ENCODE measurements around the gene TMCO1. TPM values are rescaled to one million over a fixed set of nuclear protein-coding genes. Genes with fewer than 3 reads are reported as not detected.
"Not testable (repeated sequence)": the region's sequence is repeated elsewhere in the genome, so short reads cannot be mapped to it uniquely, and the experiment has no call there.

The TMCO1 gene
- total RNA-seq, 1 donor from 2014 or later = 116 TPM

DNA sequence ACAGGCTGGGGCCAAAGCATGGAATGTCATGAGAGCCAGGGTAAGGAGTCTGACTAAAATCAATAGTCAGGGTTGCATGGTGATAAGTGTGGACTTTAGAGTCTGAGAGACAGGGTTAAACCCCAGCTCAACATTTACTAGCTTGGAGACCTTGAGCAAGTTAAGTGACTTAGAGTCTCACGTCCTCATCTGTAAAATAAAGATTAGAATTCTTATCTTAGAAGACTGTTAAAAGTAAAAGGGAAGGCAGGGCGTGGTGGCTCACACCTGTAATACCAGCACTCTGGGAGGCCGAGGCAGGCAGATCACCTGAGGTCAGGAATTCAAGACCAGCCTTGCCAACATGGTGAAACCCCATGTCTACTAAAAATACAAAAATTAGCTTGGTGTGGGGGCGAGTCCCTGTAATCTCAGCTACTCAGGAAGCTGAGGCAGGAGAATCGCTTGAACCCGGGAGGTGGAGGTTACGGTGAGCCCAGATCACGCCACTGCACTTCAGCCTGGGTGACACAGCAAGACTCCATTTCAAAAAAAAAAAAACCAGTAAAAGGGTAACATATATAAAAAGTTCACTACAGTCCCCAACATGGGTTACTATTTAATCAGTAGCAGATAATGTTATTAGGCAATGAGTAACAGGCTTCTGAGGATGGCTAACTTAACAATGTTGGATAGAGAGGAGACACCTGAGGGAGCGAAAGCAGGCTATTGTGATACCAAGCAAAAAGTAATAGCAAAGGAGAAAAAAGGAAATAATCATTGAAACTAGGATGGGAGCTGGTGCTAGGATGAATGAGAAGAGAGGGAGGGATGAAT lies 20.8 kb downstream of the TMCO1 start:
- intact Hi-C loops (cut with micrococcal nuclease) = no loop called here

DNA sequence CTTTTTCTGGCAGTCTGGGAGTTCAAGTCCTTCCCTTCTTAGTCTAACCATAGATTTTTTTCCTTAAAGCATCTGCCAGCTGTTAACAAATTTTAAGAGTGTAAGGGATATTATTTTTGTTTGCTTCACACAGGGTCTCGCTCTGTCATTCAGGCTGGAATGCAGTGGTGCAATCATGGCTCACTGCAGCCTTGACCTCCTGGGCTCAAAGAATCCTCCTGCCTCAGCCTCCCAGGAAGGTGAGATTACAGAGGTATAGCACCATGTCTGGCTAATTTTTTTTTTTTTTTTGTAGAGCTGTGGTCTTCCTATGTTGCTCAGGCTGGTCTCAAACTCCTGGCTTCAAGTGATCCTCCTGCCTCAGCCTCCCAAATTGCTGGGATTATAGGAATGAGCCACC lies 23.8 kb downstream of the TMCO1 start:
- intact Hi-C loops (cut with micrococcal nuclease) = not testable (repeated sequence)

DNA sequence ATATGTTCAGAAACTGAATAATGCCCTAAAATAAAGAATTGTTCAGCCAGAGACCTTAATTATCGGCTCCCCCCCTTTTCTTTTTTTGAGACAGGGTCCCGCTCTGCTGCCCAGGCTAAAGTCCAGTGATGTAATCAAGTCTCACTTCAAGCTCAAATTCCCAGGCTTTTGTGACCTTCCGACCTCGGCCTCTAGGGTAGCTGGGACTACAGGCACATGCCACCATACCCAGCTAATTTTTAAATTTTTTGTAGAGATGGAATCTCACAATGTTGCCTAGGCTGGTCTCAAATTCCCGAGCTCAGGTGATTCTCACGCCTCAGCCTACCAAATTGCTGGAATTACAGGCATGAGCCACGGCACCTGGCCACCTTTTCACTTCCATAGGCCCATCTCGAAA lies 26.5 kb downstream of the TMCO1 start:
- intact Hi-C loops (cut with micrococcal nuclease) = no loop called here

DNA sequence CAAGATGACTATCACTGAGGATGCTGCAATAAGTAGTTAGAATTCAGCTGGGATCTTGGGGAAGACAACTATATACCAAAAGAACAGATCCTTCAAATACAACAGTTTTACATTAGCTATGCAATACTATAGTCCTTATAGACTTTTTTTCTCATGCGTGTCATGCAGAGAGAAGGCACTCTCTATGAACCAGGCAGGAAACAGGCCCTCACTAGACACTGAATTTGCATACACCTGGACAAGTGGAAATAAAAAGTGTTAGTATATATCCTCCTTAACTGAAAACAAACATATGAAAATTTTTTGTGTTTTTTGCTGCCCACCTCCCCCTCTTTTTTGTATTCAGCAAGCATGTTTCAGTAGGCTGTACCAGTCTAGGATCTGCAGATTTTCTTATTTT lies 29.9 kb downstream of the TMCO1 start:
- intact Hi-C loops (cut with micrococcal nuclease) = no loop called here

DNA sequence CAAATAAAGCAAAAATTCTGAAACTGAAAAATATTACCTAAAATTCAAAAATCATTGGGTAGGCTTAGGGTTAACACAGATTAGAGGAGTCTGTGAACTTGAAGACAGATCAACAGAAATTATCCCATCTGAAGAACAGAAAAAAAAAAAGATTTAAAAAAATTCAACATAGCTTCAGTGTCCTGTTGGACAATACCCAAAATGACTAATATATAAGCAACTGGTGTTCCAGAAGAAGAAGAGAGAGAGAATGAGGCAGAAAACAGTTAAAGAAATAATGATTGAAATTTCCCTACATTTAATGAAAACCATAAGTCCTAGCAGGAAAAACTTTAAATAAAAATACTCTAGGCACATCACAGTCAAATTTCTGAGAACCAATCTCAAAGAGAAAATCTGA lies 31.5 kb downstream of the TMCO1 start:
- intact Hi-C loops (cut with micrococcal nuclease) = no loop called here

DNA sequence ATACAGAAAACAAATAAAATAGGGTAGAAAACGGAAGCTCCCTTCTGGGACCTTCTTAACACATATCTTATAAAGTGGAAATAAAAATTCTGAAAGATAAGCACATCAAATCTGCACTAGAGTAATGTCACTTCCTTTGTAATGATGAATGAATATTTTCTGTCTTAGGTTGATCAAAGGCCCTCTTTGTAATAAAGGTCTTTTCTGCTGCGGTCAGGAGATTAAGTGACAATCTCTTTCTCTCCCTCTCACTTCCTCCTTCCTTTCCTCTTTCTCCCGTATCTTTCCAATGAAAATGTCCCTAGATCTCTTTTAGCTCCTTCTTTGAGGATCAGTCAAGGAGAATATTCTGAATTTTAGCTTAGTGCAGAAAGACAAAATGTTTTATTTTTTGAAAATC lies 33.8 kb downstream of the TMCO1 start:
- intact Hi-C loops (cut with micrococcal nuclease) = no loop called here

DNA sequence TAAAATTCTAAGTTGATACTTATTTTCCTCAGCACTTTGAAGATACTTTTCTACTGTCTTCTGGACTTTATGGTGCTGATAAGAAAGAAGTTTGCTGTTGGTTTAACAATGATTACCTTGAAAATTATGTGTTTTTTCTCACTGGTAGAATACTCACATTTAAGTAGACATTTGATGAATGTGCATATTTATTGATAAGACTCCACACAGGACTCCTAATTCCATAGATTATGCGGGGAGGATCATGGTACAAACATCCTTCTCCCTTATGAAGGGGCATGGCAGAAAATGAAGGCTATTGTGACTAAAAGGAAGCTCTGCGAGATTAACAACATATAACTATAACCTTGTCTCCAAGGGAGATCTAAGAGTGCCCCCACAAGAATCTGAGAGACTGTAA lies 41.8 kb downstream of the TMCO1 start:
- intact Hi-C loops (cut with micrococcal nuclease) = no loop called here

DNA sequence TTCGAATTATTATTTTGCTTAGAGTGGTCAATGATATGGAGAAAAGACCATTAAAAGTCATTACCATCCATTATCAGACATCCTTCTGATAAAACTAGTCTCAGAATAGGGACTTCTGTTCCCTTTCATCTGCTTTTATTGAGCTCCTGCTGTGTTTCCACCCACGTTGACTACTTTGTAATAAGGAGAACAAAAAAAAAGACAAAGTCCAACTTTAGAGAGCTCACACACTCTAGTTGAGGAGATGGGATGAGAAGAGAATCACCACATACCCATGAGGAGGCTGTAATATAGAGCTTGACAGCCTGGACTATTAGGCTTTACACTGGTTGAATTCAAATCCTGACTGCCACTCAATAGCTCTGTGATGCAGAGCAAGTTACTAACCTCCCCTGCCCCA lies 42.5 kb downstream of the TMCO1 start:
- intact Hi-C loops (cut with micrococcal nuclease) = no loop called here

DNA sequence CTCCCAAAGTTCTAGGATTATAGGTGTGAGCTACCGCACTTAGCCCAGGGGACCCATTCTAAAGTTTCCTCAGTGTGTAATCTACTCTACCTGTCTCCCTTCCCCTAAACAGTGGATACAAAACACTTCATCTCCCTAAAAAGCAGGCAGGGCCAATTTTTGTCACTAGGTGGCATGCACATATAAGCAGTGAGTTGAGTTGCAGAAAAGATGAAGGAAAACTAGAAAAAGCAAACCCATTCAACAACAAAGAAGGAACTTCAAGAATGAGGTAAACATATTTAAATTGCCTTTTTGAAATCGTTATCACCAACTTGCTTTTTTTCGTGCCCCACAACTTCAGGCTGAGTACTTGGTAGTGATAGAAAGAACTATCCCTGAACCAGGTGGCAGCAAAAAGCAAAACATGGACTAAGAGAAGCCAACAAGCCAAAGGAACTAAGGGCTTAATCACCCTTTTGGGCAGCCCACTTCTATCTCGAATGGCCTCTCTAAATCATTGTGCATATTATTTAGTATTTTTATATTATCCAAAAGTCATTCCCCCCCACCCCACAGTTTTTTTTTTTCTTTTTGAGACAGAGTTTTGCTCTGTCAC lies 50.7 kb downstream of the TMCO1 start:
- intact Hi-C loops (cut with micrococcal nuclease) = loop anchor here (1.0 to 2.0 kb wide), 3 partner anchors 51 to 196 kb away; partner anchors contain the start of gene TMCO1

DNA sequence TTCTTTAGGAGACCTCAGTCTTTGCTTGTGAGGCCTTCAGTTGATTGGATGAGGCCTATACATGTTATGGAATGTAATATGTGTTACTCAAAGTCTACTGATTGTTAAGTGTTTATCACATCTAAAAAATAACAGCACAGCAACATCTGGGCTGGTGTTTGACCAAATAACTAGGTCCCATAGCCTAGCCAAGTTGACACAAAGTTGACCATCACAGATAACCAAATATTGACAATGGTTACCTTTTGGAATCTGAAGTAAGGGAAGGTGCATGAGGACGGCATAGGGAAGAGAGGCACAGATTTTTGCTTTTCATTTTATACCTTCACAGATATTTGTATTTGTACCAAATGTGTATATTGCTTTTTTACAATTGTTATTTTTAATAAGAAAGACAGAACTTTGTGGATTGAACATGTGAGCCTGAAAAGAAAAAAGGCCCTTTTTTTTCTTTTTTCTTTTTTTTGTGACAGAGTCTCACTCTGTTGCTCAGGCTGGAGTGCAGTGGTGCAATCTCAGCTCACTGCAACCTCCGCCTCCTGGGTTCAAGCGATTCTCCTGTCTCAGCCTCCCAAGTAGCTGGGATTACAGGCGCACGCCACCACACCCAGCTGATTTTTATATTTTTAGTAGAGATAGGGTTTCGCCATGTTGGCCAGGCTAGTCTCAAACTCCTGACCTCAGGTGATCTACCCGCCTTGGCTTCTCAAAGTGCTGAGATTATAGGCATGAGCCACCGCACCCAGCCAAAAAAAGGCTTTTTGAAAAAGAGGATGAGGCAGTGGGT lies 52.2 kb downstream of the TMCO1 start:
- intact Hi-C loops (cut with micrococcal nuclease) = not testable (repeated sequence)

DNA sequence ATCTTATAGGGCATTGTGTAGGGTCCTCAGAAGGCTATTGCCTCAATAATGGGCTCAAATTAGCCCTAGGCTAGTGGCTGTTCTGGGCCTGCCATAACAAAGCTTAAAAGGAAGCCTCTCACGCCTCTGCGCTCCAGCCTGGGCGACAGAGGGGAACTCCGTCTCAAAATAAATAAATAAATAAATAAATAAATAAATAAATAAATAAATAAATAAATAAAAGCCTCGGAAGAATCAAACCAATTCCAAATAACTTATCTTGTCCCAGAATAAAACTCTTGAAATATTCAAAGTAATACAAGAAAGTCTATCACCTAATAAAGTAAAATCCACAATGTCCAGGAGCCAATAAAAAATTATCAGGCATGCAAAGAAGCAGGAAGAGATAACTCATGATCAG lies 55.9 kb downstream of the TMCO1 start:
- intact Hi-C loops (cut with micrococcal nuclease) = no loop called here

DNA sequence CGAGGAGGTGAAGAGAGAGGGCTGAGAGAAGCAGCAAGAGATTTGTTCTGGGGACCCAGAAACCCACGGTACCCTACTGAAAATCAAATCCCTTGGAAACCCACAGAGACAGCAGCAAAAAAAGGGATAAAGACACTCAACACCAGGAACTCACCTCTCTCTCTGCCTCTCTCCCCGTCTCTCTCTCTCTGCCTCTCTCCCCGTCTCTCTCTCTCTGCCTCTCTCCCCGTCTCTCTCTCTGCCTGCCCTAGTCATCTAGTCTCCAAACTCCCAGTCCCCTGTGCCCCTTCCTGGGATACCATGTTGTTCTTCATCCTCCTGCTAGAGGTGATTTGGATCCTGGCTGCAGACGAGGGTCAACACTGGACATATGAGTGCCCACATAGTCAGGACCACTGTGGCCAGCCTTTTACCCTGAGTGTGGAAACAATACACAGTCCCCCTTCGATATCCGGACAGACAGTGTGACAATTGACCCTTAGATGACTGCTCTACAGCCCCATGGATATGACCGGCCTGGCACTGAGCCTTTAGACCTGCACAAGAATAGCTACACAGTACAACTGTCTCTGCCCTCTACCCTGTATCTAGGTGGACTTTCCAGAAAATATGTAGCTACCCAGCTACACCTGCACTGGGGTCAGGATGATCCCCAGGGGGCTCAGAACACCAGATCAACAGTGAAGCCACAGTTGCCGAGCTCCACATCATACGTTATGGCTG lies 60.5 kb downstream of the TMCO1 start:
- intact Hi-C loops (cut with micrococcal nuclease) = no loop called here

DNA sequence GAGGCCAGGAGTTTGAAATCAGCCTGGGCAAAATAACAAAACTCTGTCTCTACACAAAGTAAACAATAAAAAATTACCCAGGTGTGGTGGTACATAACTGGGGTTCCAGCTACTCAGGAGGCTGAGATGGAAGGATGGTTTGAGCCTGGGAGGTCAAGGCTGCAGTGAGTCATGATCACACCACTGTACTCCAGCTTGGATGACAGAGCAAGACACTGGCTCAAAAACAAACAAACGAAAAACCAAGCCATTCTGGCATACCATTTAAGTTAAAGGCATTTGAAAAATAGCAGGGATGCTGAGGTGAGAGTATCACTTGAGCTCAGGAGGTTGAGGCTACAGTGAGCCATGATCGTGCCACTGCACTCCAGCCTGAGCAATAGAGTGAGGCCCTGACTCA lies 65.0 kb downstream of the TMCO1 start:
- intact Hi-C loops (cut with micrococcal nuclease) = no loop called here

DNA sequence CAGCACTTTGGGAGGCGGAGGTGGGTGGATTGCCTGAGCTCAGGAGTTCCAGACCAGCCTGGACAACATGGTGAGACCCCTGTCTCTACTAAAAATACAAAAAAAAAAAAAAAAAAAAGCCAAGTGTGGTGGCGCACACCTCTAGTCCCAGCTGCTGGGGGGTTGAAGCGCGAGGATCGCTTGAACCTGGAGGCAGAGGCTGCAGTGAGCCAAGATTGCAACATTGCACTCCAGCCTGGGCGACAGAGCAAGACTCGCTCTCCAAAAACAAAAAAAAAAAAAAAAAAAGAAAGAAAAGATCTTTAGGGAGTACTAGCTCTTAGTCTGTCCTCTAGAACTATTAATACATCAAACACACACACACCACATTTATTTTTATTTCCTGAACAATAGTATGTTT lies 66.7 kb downstream of the TMCO1 start:
- intact Hi-C loops (cut with micrococcal nuclease) = not testable (repeated sequence)

DNA sequence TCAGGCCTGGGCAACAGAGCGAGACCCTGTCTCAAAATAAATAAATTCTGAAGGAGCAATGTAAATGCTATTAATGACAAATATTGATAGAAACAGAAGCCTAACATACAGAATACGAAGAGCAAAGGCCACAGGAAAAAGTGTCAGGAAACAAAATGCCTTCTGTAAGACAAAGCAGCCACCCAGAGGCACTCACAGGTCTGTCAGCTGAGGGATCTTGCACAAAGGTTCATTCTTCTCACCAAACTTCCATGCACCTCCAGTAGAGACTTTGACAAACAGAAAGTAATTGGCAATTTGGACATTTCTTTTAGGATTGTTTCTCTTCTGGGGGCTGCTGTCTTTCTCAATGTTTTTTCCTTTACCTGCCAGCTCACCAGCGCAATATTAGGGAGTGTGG lies 69.1 kb downstream of the TMCO1 start:
- intact Hi-C loops (cut with micrococcal nuclease) = loop anchor here (10.0 kb wide), 1 partner anchor 785 kb away; no protein-coding TSS in a partner anchor

DNA sequence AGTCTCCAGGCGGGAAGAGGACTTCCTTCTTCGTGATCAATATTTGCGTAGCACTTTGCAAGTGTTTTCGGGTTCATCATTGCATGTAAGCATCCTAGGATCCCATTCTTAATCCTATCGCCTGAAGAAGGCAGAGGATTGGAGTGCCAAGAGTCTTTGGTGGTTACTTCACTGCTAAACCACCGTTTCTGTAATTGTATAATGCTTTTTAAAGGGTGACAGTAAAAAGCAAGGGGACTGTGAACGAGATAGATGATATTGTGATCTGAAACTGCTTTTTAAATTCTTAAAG lies 70.0 kb downstream of the TMCO1 start:
- intact Hi-C loops (cut with micrococcal nuclease) = loop anchor here (1.0 to 10.0 kb wide), 8 partner anchors 67 to 1178 kb away; partner anchors contain the start of genes MGST3, TADA1 and TMCO1

DNA sequence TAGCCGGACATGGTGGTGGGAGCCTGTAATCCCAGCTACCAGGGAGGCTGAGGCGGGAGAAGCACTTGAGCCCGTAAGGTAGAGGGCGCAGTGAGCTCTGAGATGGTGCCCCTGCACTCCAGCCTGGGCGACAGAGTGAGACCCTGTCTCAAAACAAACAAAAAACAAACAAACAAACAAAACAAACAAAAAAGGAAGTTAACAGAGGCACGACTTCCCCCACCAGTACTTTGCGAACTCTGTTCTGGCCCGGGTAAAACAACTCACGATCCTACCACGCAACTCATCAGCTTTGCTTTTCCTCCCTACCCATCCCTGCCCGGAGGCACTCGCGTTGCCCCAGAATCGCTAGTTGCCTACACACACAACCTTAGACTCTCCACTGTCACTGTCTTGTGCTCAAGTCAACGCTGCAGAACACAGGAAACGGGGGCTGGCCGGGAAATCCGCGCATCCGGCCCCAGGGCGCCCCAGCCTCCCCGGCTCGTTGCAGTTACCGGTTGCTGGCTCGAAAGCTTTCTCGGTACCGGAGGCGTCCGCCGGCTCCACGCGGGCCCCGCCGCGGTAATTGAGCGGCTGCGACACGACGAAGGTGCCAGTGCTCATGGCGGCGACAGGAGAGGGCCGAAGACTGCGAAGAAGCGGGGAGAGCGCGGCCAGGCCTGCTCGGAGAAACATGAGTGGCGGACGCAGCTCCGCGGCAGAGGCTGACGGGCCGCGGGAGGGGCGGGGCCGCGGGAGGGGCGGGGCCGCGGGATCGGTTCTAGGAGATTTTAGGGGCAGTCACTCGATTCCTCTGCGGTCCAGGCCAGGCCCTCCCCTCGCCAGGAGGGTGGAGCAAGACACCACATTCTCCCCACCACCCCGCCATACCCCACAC lies 70.5 kb downstream of the TMCO1 start, which contains the start of gene ALDH9A1:
Gene ALDH9A1 (minus strand): TSS at position 682 of the 880 bp plus-strand sequence. CDS start 4 bp downstream, at position 678.
- intact Hi-C loops (cut with micrococcal nuclease) = loop anchor here (1.0 to 10.0 kb wide), 8 partner anchors 67 to 1178 kb away; partner anchors contain the start of genes MGST3, TADA1 and TMCO1

DNA sequence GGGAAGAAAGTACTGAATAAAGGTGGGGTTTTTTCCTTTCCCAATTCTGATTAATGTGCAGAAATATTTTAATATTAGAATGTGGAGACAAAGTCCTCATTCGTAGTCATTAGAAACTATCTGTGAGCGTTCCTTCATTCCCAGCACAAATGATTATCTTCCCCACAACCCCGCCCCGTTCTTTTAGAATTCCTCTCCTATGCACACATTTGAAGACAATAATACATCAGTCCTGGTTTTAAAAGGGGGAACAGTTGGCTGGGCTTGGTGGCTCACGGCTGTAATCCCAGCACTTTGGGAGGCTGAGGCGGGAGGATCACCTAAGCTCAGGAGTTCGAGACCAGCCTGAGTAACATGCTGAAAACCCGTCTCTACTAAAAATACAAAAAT lies 71.2 kb downstream of the TMCO1 start:
- intact Hi-C loops (cut with micrococcal nuclease) = loop anchor here (10.0 kb wide), 1 partner anchor 787 kb away; no protein-coding TSS in a partner anchor

DNA sequence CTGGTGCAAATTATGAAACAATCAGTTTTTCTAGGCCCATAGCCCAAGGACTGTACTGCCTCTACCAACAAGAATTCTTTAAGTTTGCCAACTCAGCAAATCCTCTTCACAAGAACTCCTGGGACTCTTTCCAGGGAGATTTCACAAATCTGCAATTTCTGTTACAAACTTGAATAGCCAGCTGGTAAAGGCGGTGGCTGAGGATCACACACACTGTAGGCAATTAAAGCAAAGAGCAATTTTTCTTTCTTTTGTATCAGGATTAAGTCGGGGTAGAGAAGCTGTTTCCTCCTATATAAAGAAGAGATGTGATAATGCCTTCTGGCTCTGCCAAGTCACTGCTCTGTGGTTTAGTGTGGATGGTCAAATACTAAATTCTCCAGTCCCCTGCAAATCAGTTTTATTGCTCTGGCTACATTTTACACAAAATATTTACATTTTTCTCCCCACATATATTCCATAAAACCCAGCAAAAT lies 72.0 kb downstream of the TMCO1 start:
- intact Hi-C loops (cut with micrococcal nuclease) = loop anchor here (10.0 kb wide), 1 partner anchor 788 kb away; no protein-coding TSS in a partner anchor

DNA sequence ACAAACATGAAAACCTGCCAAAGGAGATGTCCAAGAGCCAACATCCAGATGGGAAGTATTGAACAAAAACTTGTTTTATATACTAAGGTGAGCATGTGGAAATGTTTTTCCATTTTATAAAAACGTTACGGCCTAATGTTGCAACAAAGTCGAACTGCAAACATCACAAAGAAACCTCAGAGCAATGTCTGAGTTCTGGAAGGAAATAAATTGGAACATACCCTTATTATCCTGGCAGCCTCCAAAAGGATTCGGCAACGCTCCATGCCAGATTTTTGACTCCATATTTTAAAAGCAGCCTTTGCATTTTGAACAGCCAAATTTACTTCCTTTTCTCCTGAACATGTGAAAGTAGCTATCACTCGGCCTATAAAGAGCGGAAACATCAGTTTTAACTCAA lies 73.6 kb downstream of the TMCO1 start:
- intact Hi-C loops (cut with micrococcal nuclease) = loop anchor here (10.0 kb wide), 1 partner anchor 790 kb away; no protein-coding TSS in a partner anchor
